GM12875 (cell line): ENCODE measurements around the gene CCND3.

ENCODE experiments used
- H3K4me3 ChIP-seq: one replicate; pipeline ENCODE4 v1.5.1; 2011; ENCODE audit warnings: low read depth, low read length, control low read depth
- CTCF ChIP-seq: IDR thresholded peaks from 2 replicates; pipeline ENCODE4 v1.5.1; 2011; ENCODE audit warnings: low read depth, mild to moderate bottlenecking, control low read depth, inconsistent platforms, low read length, moderate library complexity, borderline replicate concordance; ENCODE audit not compliant: insufficient read depth

Gene CCND3

GRCh38 chr6:41934278-41935192 is 7.1 kb downstream of the CCND3 start:
- no peak overlapping the region for H3K4me3 ChIP-seq
- no peak for TF ChIP-seq CTCF

GRCh38 chr6:41932378-41932777 is 9.2 kb downstream of the CCND3 start:
- TF ChIP-seq CTCF: no peak
- H3K4me3 ChIP-seq: no peak overlapping the region

GRCh38 chr6:41931792-41932191 is 9.8 kb downstream of the CCND3 start:
- no peak for TF ChIP-seq CTCF

GRCh38 chr6:41929924-41930323 is 11.7 kb downstream of the CCND3 start:
- TF ChIP-seq CTCF: no peak
- H3K4me3 ChIP-seq: no peak overlapping the region

More at GRCh38 chr6:41931792-41932191, 9.8 kb downstream of the CCND3 start:
- no peak overlapping the region for H3K4me3 ChIP-seq

GRCh38 chr6:41927253-41927652 is 14.4 kb downstream of the CCND3 start:
- TF ChIP-seq CTCF: no peak
- no peak overlapping the region for H3K4me3 ChIP-seq

GRCh38 chr6:41922154-41922553 is 19.5 kb downstream of the CCND3 start:
- peak overlapping the region; percentile 74 for H3K4me3 ChIP-seq
- no peak for TF ChIP-seq CTCF

GRCh38 chr6:41921712-41921998 is 20.0 kb downstream of the CCND3 start:
- no peak for TF ChIP-seq CTCF
- peak overlapping the region; percentile 74 for H3K4me3 ChIP-seq
